ENCODE data around the gene SGTA.

The SGTA gene

DNA sequence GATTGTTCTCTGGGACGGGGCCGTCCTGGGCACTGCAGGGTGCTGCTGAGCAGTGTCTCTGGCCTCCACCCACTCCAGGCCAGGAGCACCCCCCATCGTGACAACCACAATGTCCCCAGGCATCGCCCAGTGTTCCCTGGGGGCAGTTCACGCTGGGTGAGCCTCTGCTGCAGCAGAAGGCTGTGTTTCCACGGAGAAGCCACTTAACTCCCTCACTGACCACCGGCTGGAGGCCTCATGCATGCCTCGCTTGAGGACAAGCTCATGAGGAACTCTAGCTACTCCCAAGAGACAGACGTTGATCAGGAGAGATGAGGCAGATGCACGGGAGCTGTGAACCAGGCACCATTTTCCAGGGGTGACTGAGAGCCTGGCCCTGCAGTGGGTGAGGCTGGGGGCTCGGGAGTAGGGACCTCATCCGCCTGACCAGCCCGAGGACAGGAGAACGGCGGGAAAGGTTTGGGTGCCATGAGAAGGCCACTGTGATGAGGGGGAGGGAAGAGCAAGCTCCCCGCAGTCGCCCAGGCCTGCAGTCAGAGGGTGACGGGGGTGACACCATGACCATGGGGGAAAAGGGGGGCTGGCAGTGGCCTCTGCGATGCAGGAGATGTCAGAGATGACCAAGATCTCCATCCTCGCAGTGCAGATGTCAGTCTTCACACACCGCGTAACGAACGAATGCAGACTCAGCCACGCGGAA, 48.3 kb downstream of the SGTA start:
- TF ChIP-seq, protein P1, sequence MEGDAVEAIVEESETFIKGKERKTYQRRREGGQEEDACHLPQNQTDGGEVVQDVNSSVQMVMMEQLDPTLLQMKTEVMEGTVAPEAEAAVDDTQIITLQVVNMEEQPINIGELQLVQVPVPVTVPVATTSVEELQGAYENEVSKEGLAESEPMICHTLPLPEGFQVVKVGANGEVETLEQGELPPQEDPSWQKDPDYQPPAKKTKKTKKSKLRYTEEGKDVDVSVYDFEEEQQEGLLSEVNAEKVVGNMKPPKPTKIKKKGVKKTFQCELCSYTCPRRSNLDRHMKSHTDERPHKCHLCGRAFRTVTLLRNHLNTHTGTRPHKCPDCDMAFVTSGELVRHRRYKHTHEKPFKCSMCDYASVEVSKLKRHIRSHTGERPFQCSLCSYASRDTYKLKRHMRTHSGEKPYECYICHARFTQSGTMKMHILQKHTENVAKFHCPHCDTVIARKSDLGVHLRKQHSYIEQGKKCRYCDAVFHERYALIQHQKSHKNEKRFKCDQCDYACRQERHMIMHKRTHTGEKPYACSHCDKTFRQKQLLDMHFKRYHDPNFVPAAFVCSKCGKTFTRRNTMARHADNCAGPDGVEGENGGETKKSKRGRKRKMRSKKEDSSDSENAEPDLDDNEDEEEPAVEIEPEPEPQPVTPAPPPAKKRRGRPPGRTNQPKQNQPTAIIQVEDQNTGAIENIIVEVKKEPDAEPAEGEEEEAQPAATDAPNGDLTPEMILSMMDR (IDR thresholded peaks at IDR 0.05): no peak
- no peak for DNase-seq (ENCODE audit: low spot score)
- Histone ChIP-seq H3K4me3 (no peak overlapping the region), H3K27ac (no peak overlapping the region)

DNA sequence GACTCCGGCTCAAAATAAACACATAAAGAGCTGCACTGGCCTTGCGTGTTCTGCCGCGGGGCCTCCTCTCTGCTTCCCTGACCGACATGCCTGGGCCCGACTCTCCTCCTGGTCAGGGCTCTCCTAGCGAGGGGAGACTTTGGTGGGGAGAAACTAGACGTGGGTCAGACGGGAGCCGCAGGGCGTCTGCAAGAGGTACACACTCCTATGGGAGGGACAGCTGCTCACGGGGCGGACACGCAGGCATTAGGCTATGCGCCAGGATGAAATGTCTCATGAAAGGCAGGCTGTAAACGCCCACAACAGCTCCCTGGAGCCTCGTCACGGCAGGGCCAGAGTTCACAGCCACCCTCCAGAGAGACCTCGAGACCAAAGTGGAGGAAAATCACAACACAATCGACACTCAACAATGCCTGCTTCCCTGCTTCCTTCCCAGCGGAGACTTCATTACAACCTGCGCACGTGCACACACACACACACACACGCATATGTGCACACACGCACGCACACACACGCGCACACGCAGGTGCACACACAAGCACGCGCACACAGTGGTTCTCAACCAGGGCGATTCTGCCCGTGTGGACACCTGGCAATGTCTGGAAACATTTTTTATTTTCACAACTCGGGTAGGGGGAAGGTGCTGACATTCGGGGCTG, 49.0 kb downstream of the SGTA start:
- Histone ChIP-seq H3K4me3 (no peak overlapping the region), H3K27ac (no peak overlapping the region)
- TF ChIP-seq, protein P1 (IDR thresholded peaks at IDR 0.05): no peak
- DNase-seq (ENCODE audit: low spot score): no peak

DNA sequence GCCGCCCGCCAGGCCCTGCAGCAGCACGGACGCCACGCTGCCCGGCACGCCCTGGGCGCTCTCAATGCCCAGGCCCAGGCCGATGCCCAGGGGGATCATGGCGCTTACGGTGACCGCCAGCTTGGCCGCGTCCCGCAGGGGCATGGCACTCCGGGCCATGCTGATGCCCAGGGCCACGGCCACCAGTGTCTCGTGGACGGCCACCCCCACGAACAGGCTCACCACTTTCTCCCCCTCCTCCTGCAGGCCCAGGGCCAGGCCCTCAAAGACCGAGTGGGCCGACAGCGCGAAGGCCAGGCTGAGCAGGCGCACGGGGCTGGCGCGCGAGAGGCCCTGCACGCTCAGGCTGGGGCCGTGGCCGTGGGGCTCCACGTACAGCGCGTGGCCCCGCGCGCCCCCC, 50.2 kb downstream of the SGTA start:
- no peak for DNase-seq (ENCODE audit: low spot score)
- Histone ChIP-seq H3K4me3 (no peak overlapping the region), H3K27ac (no peak overlapping the region)
- TF ChIP-seq, protein P1 (IDR thresholded peaks at IDR 0.05): no peak

DNA sequence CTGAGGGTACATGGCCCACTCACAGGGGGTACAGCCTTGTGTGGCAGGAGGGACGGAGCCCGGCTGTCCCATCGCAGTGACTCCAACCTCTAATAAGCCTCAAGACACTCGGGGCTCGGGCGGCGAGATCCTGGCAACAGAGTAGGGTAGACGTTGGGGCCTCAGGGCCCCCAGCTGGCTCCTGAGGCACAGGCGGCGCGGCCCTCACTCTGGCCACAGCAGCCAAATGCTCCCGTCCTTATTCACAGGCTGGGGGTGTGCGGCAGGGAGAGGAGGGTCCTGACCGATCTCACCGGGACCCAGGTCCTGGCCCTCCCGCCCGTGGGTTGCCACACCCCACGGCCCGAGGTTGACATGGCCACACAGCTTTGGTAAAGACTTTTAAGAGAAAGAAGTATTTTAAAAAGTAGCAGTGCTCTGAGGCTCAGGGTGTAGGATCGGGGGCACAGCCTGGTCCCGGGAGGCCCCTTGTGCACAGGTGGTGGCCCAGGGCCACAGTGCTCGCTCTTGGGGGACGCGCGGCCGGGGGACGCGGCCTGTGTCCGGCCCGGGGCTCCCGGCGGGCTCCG, 50.8 kb downstream of the SGTA start:
- no peak for DNase-seq (ENCODE audit: low spot score)
- Histone ChIP-seq H3K27ac (no peak overlapping the region), H3K4me3 (no peak overlapping the region)
- TF ChIP-seq, protein P1 (IDR thresholded peaks at IDR 0.05): no peak

DNA sequence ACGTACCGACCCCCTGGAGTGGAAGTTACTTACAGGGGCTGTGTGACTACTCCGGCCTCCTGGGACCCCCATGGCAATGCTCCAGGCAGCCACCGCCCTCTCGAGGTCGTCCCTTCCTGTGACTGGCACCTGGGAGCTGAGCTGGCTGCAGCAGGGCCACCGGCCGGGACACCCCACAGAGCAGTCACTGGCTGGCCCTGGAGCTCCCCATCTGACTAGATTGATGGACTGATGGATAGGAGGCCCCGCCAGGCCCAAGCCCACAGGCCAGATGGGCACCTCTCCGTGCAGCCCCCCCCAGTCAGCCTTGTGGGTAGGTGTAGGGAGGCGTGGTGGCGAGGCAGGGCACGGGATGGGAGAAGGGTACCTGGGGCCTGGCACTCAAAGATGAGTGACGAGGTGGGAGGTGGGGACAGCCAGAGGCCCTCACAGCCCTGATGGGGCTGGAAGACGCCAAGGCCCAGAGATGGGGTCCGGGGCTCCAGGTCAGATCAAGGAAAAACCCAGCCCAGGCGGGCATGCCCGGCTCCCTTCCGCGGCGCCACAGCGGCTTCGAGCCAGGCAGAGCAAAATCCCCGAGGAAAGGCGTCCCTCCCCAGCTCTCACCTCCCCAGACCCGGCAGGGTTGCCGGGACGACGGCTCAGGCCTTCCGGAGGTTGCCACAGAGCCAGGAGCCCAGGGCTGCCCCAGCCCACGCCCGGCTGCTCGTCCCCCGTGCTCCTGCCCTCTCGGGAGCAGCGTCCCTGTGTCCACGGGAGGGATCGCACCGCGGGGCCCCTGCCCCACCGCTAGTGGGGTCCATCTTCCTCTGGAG, 51.7 kb downstream of the SGTA start:
- DNase-seq (ENCODE audit: low spot score): no peak
- TF ChIP-seq, protein P1 (IDR thresholded peaks at IDR 0.05): no peak
- Histone ChIP-seq H3K4me3 (no peak overlapping the region), H3K27ac (no peak overlapping the region)

DNA sequence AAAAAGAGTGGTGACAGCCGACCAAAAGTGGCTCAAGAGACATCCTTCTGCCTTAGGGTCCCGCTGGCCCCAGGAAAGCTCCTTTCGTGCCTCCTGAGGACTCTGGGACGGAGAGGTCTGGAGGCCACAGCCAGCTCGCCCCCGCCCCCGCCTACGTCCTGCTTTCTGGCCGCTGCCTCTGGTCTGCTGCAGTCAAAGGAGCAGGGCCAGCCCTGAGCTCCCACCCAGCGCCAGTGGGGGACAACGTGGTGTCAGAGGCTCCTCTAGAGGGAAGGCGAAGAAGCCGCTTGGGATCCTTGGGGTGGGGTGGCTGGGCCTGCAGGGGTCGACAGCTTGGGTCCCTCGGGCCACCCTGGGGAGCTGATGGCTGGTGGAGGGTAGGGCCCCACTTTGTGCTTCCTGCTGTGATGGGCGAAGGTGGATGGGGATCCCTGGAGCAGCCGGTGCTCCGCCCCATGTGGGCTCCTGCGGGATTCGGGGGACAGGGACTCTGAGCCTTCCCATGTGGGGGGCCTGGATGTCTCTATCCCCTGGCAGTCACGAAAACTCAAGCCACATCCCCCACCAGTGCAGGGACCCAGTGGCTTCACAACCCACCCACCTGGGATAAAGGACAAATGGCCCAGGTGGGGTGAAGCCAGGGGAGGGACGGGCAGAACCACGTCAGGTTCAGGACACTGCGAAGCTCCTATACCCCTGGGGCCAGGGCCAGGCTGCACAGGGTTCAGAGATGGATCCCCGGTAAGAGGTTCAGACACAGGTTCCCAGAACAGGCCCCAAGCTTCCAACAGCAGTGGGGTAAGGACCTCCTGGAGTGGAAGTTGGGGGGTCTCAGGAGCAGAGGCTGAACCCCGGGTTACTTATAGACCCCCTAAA, 52.9 kb downstream of the SGTA start:
- TF ChIP-seq, protein P1 (IDR thresholded peaks at IDR 0.05): no peak
- Histone ChIP-seq H3K27ac (no peak overlapping the region), H3K4me3 (no peak overlapping the region)
- no peak for DNase-seq (ENCODE audit: low spot score)

All from coronary artery (tissue), 2 donors.